Breast epithelium (tissue), 3 donors: ENCODE data around the gene PCDHB12.
"Not testable (repeated sequence)": the region's sequence is repeated elsewhere in the genome, so short reads cannot be mapped to it uniquely, and the experiment has no call there.

Source experiments
- POLR2A ChIP-seq: fragments of 450-650 bp; IDR thresholded peaks from one replicate; pipeline ENCODE4 v1.6.1; 2016; ENCODE audit warnings: antibody characterized with exemption, mild to moderate bottlenecking, moderate library complexity
- POLR2AphosphoS5 ChIP-seq, 3 donors: sonication (generic); formaldehyde crosslinking; IDR thresholded peaks; one replicate each; pipeline ENCODE4 v1.6.1; 2017; ENCODE audit warnings: antibody characterized with exemption in 3 of 3
- TF ChIP-seq, protein P1 (sequence below), 3 donors: fragments of 450-650 bp; IDR thresholded peaks; one replicate each; pipeline ENCODE4 v1.5.1; 2016 to 2017; ENCODE audit warnings: antibody characterized with exemption in 3 of 3, mild to moderate bottlenecking in 3 of 3, moderate library complexity in 3 of 3

- TF ChIP-seq, protein P1, sequence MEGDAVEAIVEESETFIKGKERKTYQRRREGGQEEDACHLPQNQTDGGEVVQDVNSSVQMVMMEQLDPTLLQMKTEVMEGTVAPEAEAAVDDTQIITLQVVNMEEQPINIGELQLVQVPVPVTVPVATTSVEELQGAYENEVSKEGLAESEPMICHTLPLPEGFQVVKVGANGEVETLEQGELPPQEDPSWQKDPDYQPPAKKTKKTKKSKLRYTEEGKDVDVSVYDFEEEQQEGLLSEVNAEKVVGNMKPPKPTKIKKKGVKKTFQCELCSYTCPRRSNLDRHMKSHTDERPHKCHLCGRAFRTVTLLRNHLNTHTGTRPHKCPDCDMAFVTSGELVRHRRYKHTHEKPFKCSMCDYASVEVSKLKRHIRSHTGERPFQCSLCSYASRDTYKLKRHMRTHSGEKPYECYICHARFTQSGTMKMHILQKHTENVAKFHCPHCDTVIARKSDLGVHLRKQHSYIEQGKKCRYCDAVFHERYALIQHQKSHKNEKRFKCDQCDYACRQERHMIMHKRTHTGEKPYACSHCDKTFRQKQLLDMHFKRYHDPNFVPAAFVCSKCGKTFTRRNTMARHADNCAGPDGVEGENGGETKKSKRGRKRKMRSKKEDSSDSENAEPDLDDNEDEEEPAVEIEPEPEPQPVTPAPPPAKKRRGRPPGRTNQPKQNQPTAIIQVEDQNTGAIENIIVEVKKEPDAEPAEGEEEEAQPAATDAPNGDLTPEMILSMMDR (IDR thresholded peaks at IDR 0.05), result not testable (repeated sequence)
- not testable (repeated sequence) for TF ChIP-seq POLR2AphosphoS5 (IDR thresholded peaks at IDR 0.05); POLR2A
Observed at GRCh38 chr5:141201646-141202045, 6.9 kb upstream of the PCDHB12 start.
